Smooth muscle cell (in vitro differentiated cells): ENCODE data around the gene TERB1. TPM values are rescaled to one million over a fixed set of nuclear protein-coding genes. Genes with fewer than 3 reads are reported as not detected.

Experiments
- DNase-seq: peaks from one replicate; lab custom pipeline; 2025; ENCODE audit not compliant: unreplicated experiment; lab: John Stamatoyannopoulos, UW
- H2AFZ ChIP-seq: fragments of 200-600 bp; sonication (generic); 2 replicates; pipeline ENCODE4 v1.6.0; 2016; ENCODE audit warnings: antibody characterized with exemption, low read depth, mild to moderate bottlenecking
- H3F3A ChIP-seq: fragments of 200-600 bp; sonication (generic); 2 replicates; pipeline ENCODE4 v1.6.0; 2017; ENCODE audit warnings: antibody characterized with exemption, low read depth
- H3K27ac ChIP-seq: fragments of 200-600 bp; sonication (generic); 2 replicates; pipeline ENCODE4 v1.5.1; 2016; ENCODE audit warnings: low read depth, mild to moderate bottlenecking
- H3K27me3 ChIP-seq: fragments of 200-600 bp; sonication (generic); 2 replicates; pipeline ENCODE4 v1.6.1; 2016; ENCODE audit warnings: low read depth, mild to moderate bottlenecking
- H3K36me3 ChIP-seq: fragments of 200-600 bp; sonication (generic); 2 replicates; pipeline ENCODE4 v1.5.1; 2016; ENCODE audit warnings: low read depth
- H3K4me1 ChIP-seq: fragments of 200-600 bp; sonication (generic); 2 replicates; pipeline ENCODE4 v1.5.1; 2016; ENCODE audit warnings: low read depth
- H3K4me2 ChIP-seq: fragments of 200-600 bp; sonication (generic); 2 replicates; pipeline ENCODE4 v1.6.0; 2016; ENCODE audit warnings: mild to moderate bottlenecking
- H3K4me3 ChIP-seq: fragments of 200-600 bp; sonication (generic); 2 replicates; pipeline ENCODE4 v1.5.1; 2016; ENCODE audit warnings: mild to moderate bottlenecking
- H3K79me2 ChIP-seq: fragments of 200-600 bp; sonication (generic); 2 replicates; pipeline ENCODE4 v1.6.0; 2016; ENCODE audit warnings: low read depth, mild to moderate bottlenecking
- H3K9ac ChIP-seq: fragments of 200-600 bp; sonication (generic); 2 replicates; pipeline ENCODE4 v1.6.0; 2016; ENCODE audit warnings: low read depth
- H3K9me3 ChIP-seq: fragments of 200-600 bp; sonication (generic); replicated peaks from 2 replicates; pipeline ENCODE4 v1.5.1; 2016; ENCODE audit warnings: low read depth
- H4K20me1 ChIP-seq: fragments of 200-600 bp; sonication (generic); 2 replicates; pipeline ENCODE4 v1.6.0; 2016; ENCODE audit warnings: low read depth
- WGBS: methylation state at CpG from one replicate; pipeline ENCODE4 v1.1.7; 2016; ENCODE audit warnings: low lambda C conversion rate; 5-methylcytosine and 5-hydroxymethylcytosine counted together
- polyA plus RNA-seq: library from polyadenylated mRNA; unstranded; fragments of >200 nt; fragmentation: Nextera tagmentation; extraction: Ambion mirVana; gene quantifications from 2 replicates; pipeline ENCODE4 v1.2.1, GENCODE V29; 2016
- total RNA-seq: library from RNA; depleted of rRNA; stranded (reverse); fragments of >200 nt; gene quantifications from 2 replicates; pipeline ENCODE4 v1.2.3, GENCODE V29; 2014
- TF ChIP-seq, protein P1 (sequence below): fragments of 200-600 bp; sonication (generic); IDR thresholded peaks from 2 replicates; pipeline ENCODE4 v1.5.1; 2017; ENCODE audit warnings: borderline replicate concordance, mild to moderate bottlenecking, antibody characterized with exemption; ENCODE audit not compliant: insufficient read depth, poor library complexity, severe bottlenecking

Gene TERB1
- total and polyA plus RNA-seq, 2 experiments from 2014 or later = not detected

DNA sequence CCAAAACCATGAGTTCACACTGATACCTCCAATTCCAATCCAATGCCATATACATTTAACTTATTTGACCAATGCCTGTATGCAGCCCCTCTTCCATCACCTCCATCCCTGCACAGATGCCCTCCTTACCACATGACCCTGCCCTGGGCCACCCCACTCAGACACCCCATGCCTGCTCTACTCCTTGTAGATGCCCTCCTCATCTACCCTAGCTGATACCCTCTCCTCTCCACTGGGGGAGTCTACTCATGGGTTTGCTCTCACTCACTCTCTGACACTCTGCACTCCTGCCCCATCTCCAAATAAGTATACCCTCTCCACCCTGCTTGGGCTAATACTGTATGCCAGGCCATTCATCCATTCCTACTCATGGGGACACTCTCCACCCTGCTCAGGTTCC lies 88.9 kb downstream of the TERB1 start:
- DNase-seq = no peak
- H3K4me3 ChIP-seq = no peak overlapping the region
- no peaks in the 10 kb centered on the region for H3K79me2 ChIP-seq
- TF ChIP-seq, protein P1, sequence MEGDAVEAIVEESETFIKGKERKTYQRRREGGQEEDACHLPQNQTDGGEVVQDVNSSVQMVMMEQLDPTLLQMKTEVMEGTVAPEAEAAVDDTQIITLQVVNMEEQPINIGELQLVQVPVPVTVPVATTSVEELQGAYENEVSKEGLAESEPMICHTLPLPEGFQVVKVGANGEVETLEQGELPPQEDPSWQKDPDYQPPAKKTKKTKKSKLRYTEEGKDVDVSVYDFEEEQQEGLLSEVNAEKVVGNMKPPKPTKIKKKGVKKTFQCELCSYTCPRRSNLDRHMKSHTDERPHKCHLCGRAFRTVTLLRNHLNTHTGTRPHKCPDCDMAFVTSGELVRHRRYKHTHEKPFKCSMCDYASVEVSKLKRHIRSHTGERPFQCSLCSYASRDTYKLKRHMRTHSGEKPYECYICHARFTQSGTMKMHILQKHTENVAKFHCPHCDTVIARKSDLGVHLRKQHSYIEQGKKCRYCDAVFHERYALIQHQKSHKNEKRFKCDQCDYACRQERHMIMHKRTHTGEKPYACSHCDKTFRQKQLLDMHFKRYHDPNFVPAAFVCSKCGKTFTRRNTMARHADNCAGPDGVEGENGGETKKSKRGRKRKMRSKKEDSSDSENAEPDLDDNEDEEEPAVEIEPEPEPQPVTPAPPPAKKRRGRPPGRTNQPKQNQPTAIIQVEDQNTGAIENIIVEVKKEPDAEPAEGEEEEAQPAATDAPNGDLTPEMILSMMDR = no peak
- H4K20me1 ChIP-seq = peaks cover 4% of the 10 kb centered on the region
- H3K9ac ChIP-seq = no peak overlapping the region
- no peak overlapping the region for H2AFZ ChIP-seq
- H3F3A ChIP-seq = no peaks in the 10 kb centered on the region
- H3K36me3 ChIP-seq = no peaks in the 10 kb centered on the region
- no peaks in the 10 kb centered on the region for H3K4me1 ChIP-seq
- H3K9me3 ChIP-seq = no peaks in the 10 kb centered on the region
- no peak overlapping the region for H3K4me2 ChIP-seq
- no peak overlapping the region for H3K27ac ChIP-seq
- no peaks in the 10 kb centered on the region for H3K27me3 ChIP-seq

DNA sequence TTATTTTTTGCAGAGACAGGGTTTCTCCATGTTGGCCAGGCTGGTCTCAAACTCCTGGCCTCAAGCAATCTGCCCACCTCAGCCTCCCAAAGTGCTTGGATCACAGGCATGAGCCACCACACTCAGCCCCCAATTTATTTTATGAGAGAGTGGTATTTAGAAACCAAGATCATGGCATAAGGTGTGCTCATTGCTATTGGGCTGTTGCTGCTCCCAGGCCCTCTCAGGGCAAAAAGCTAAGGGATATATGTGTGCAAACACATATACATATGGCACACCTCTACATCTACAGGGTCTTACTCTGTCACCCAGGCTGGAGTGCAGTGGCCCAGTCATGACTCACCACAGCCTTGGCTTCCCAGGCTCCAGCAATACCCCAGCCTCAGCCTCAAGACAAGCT lies 89.8 kb downstream of the TERB1 start:
- H3K9me3 ChIP-seq = no peaks in the 10 kb centered on the region
- H4K20me1 ChIP-seq = no peaks in the 10 kb centered on the region
- no peaks in the 10 kb centered on the region for H3K79me2 ChIP-seq
- no peak overlapping the region for H2AFZ ChIP-seq
- no peaks in the 10 kb centered on the region for H3K36me3 ChIP-seq
- H3K4me2 ChIP-seq = no peak overlapping the region
- no peaks in the 10 kb centered on the region for H3K27me3 ChIP-seq
- H3K4me3 ChIP-seq = no peak overlapping the region
- no peak for DNase-seq
- no peak overlapping the region for H3K9ac ChIP-seq
- no peaks in the 10 kb centered on the region for H3K4me1 ChIP-seq
- no peak overlapping the region for H3K27ac ChIP-seq
- H3F3A ChIP-seq = no peaks in the 10 kb centered on the region
- TF ChIP-seq, protein P1 = no peak

DNA sequence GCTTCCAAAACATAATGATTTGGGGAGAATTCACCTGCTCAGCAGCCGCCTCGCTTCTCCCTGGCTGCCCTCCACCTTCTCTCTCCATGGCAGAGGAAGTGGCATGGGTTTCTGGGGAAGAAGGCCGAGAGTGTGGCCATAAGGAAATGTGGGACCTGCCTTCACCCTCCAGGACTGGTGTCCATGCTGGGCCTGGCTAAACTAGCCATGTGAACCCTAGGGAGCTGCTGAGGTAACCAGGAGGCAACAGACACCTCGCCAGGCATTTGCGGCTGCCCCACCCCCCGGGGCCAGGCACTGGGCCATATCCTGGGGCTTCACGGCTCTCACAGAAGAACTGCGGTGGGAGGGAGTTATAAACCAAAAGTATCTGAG lies 94.9 kb downstream of the TERB1 start:
- Histone ChIP-seq H3K9ac (no peak overlapping the region), H3K36me3 (no peaks in the 10 kb centered on the region), H3K27me3 (no peaks in the 10 kb centered on the region), H3K4me2 (no peak overlapping the region), H3K79me2 (no peaks in the 10 kb centered on the region), H3K4me1 (peaks cover 5% of the 10 kb centered on the region), H4K20me1 (no peaks in the 10 kb centered on the region), H3K27ac (peak overlapping the region; percentile 23), H3K9me3 (no peaks in the 10 kb centered on the region), H3K4me3 (no peak overlapping the region), H2AFZ (no peak overlapping the region), H3F3A (peaks cover 8% of the 10 kb centered on the region)
- no peak for DNase-seq
- TF ChIP-seq, protein P1 = no peak
- 80% methylated on average over 8 of the region's 8 CpGs for WGBS

DNA sequence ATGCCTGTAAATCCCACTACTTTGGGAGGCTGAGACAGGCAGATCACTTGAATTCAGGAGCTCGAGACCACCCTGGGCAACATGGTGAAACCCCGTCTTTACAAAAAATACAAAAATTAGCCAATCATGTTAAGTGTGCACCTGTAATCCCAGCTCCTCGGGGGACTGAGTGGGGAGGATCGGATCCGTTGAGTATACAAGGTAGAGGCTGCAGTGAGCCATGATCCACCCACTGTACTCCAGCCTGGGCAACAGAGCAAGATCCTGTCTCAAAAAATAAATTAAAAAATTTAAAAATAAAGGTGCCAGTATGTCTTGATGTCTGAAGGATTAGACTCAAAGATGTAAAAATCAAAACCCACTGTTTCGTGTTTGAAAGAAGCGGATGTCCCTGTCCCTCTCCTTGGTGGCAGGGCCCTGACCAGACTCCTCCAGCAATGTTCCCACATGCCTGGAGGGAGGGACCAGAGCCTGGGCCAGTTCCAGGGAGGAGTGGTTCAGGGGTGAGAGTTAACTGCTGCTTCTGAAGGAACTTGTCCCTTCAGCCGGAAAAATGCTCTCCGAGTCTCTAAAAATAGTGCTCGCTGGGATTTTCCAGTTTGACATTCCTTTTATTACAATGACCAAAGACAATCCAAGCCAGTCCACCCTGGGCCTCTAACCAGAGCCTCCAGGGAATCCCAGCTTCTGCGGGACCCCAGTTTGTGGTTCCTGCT lies 95.4 kb downstream of the TERB1 start:
- no peak overlapping the region for H3K4me2 ChIP-seq
- no peaks in the 10 kb centered on the region for H4K20me1 ChIP-seq
- H3K27me3 ChIP-seq = no peaks in the 10 kb centered on the region
- no peaks in the 10 kb centered on the region for H3K9me3 ChIP-seq
- peak overlapping the region; percentile 23 for H3K27ac ChIP-seq
- H2AFZ ChIP-seq = no peak overlapping the region
- H3K4me3 ChIP-seq = no peak overlapping the region
- peaks cover 8% of the 10 kb centered on the region for H3F3A ChIP-seq
- H3K9ac ChIP-seq = no peak overlapping the region
- H3K36me3 ChIP-seq = no peaks in the 10 kb centered on the region
- 73% methylated on average over 11 of the region's 11 CpGs for WGBS
- no peak for DNase-seq
- peaks cover 5% of the 10 kb centered on the region for H3K4me1 ChIP-seq
- H3K79me2 ChIP-seq = no peaks in the 10 kb centered on the region
- TF ChIP-seq, protein P1 = no peak
